ENCODE measurements around the gene PBRM1. TPM values are rescaled to one million over a fixed set of nuclear protein-coding genes. Genes with fewer than 3 reads are reported as not detected.
A peak's percentile ranks its signal among the peaks of the same experiment; 100 is the strongest.

The PBRM1 gene
- total RNA-seq, 2 experiments from 2014 or later = 47.6 to 48.1 TPM

DNA sequence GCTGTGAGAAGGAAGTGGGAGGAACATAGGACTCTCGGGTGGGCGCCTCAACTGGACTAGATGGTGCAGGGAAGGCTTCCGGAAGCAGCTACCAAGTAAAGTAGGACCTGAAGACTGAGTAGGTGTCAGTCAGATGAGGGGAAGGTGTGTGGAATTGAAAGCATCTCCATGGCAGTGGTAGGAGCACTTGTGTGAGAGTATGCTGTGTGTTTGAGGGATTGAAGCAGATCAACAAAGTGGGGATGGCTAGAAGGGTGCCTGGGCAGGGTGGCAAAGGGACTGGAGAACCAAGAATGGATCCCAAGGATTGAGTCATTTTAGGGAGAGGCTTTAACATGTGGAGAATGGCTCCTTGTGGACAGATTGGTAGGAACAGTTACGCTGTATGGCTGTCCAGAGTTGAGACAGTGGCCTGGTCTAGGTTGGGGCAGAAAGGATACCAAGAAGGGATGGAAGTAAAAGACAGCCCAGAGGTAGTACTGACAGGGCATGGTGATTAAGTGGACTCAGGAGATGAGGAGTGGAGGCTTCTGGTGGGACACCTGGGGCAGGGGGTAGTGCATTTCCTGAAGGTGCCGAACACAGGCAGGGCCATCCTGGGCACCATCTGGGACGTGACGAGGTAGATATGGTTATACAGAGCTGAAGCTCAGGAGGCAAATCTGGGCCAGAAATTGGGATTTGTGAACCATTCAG is 147.8 kb downstream of the PBRM1 start:
- DNase-seq = peak in 1 of 14 experiments; percentile 12
- intact Hi-C loops (cut with DNase I, micrococcal nuclease) = loop anchor here in 1 of 2 experiments (2.0 to 10.0 kb wide), 5 partner anchors 147 to 1973 kb away; partner anchors contain the start of genes ALAS1, C3orf18, DUSP7 and HEMK1
- H3K4me3 ChIP-seq (ENCODE audit: low read length) = peak overlapping the region; percentile 92
- H3K27ac ChIP-seq (ENCODE audit: low read depth in 1 of 2, low read length in 2 of 2) = no peak overlapping the region
- Mint-ChIP-seq H3K36me3 (ENCODE audit: low read depth) (peaks cover 32% of the 10 kb centered on the region), H3K9me3 (no peaks in the 10 kb centered on the region), H3K27ac (peak overlapping the region; percentile 95), H3K4me1 (ENCODE audit: low read depth) (peaks cover 64% of the 10 kb centered on the region), H3K4me3 (peak overlapping the region; percentile 99), H3K27me3 (no peaks in the 10 kb centered on the region)
- ATAC-seq (ENCODE audit: poor library complexity) = no peak
- H3K27me3 ChIP-seq (ENCODE audit: control insufficient read depth in 1 of 2, insufficient read depth in 2 of 2, low read length in 2 of 2) = peaks cover 0 to 1% of the 10 kb centered on the region in 2 experiments
- CTCF ChIA-PET = no interaction called here
- H3K9me3 ChIP-seq (ENCODE audit: control insufficient read depth in 1 of 2, insufficient read depth in 1 of 2, low read length in 2 of 2) = no peaks in the 10 kb centered on the region
- peaks cover 16% of the 10 kb centered on the region for H3K36me3 ChIP-seq (ENCODE audit: insufficient read depth, low read length)
- POLR2A ChIA-PET = no interaction called here
- TF ChIP-seq CTCF (IDR thresholded peaks at IDR 0.05) = no peak
- H3K4me1 ChIP-seq (ENCODE audit: insufficient read depth, low read length) = peaks cover 52% of the 10 kb centered on the region

DNA sequence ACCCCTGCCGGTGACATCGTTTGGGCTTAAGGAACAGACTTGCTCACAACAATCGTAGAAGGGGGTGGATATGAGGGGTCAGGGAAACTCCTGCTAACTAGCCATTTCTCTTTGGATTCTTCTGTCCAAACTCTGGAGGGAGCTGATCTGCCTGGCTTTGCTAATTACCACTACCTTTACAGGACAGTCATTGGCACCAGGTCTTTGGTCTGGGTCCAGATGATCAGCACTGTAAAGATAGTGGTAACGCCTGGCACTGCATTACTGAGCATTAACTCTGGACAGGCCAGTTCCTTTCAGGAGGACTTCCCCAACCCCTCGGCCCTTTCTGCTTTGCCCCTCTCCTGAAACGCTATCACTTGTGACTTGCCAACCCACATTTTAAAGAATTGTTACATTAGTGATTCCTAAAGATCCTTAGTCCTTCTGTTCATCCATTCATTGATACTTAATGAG is 148.5 kb downstream of the PBRM1 start:
- TF ChIP-seq CTCF (IDR thresholded peaks at IDR 0.05) = no peak
- H3K27ac Mint-ChIP-seq = peak overlapping the region; percentile 95
- H3K9me3 ChIP-seq (ENCODE audit: control insufficient read depth in 1 of 2, insufficient read depth in 1 of 2, low read length in 2 of 2) = no peaks in the 10 kb centered on the region
- peak overlapping the region; percentile 99 for H3K4me3 Mint-ChIP-seq
- H3K27ac ChIP-seq (ENCODE audit: low read depth in 1 of 2, low read length in 2 of 2) = peak overlapping the region; percentile 71 to 83
- H3K36me3 ChIP-seq (ENCODE audit: insufficient read depth, low read length) = peaks cover 16% of the 10 kb centered on the region
- ChIA-PET POLR2A (no interaction called here), CTCF (no interaction called here)
- peaks cover 32% of the 10 kb centered on the region for H3K36me3 Mint-ChIP-seq (ENCODE audit: low read depth)
- peaks cover 59% of the 10 kb centered on the region for H3K4me1 ChIP-seq (ENCODE audit: insufficient read depth, low read length)
- peak in 1 of 14 experiments; percentile 21 for DNase-seq
- no peaks in the 10 kb centered on the region for H3K27me3 Mint-ChIP-seq
- peaks cover 64% of the 10 kb centered on the region for H3K4me1 Mint-ChIP-seq (ENCODE audit: low read depth)
- intact Hi-C loops (cut with DNase I, micrococcal nuclease) = loop anchor here in 1 of 2 experiments (2.0 to 10.0 kb wide), 5 partner anchors 148 to 1972 kb away; partner anchors contain the start of genes ALAS1, C3orf18, DUSP7 and HEMK1
- peaks cover 0 to 3% of the 10 kb centered on the region in 2 experiments for H3K27me3 ChIP-seq (ENCODE audit: control insufficient read depth in 1 of 2, insufficient read depth in 2 of 2, low read length in 2 of 2)
- peak overlapping the region; percentile 92 for H3K4me3 ChIP-seq (ENCODE audit: low read length)
- no peak for ATAC-seq (ENCODE audit: poor library complexity)
- no peaks in the 10 kb centered on the region for H3K9me3 Mint-ChIP-seq

DNA sequence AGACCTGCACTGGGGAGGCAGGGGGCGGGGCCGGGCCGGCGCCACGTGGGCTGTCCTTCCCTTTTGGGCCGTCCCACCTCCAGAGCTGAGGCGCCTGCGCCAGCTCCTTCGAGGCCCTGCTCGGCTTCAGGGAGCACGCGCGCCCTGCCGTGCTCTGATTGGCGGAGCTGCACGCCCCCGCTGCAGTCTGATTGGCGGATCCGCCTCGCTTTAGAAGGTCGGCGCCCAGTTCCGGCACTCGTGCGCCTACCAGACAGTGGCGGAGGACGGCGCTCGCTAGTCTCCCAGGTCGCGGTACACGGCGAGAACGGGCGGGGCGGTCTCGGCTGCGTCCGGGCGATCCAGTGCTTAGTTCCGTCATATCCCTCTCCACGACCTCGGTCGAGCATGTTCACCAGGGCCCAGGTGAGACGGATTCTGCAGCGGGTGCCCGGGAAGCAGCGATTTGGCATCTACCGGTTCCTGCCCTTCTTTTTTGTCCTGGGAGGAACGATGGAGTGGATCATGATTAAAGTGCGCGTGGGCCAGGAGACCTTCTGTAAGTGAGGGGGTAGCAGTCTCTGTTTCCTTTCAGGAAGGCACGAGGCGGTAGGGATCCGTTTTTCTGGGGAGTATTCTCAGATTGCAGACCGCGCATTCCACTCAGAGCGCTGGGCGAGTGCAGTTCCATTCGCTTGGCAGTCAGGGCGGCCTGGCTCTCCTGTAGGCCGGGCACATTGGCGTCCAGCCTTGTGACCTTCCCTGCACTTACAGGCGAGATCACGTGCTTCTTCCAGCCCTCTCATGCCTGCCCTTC is 149.1 kb downstream of the PBRM1 start, which contains the start of gene UQCC5:
UQCC5 (plus strand) TSS at position 237 of the 796 bp plus-strand sequence; CDS start at position 388, 151 bp downstream.
- Histone ChIP-seq H3K27ac (ENCODE audit: low read depth in 1 of 2, low read length in 2 of 2) (peak within 1 kb of the TSS; percentile 71 to 83), H3K27me3 (ENCODE audit: control insufficient read depth in 1 of 2, insufficient read depth in 2 of 2, low read length in 2 of 2) (peaks cover 0 to 3% of the 10 kb centered on the region in 2 experiments), H3K4me1 (ENCODE audit: insufficient read depth, low read length) (peaks cover 64% of the 10 kb centered on the region), H3K36me3 (ENCODE audit: insufficient read depth, low read length) (peaks cover 13% of the 10 kb centered on the region), H3K4me3 (ENCODE audit: low read length) (peak within 1 kb of the TSS; percentile 92), H3K9me3 (ENCODE audit: control insufficient read depth in 1 of 2, insufficient read depth in 1 of 2, low read length in 2 of 2) (no peaks in the 10 kb centered on the region)
- Mint-ChIP-seq H3K27me3 (no peaks in the 10 kb centered on the region), H3K4me3 (peak within 1 kb of the TSS; percentile 99), H3K4me1 (ENCODE audit: low read depth) (peaks cover 60% of the 10 kb centered on the region), H3K27ac (peak within 1 kb of the TSS; percentile 95), H3K9me3 (no peaks in the 10 kb centered on the region), H3K36me3 (ENCODE audit: low read depth) (peaks cover 32% of the 10 kb centered on the region)
- intact Hi-C loops (cut with DNase I, micrococcal nuclease) = loop anchor here in 1 of 2 experiments (2.0 to 10.0 kb wide), 5 partner anchors 148 to 1972 kb away; partner anchors contain the start of genes ALAS1, C3orf18, DUSP7 and HEMK1
- peak; percentile 22 for TF ChIP-seq CTCF (IDR thresholded peaks at IDR 0.05)
- CTCF ChIA-PET = interaction anchor here (0.9 kb wide), 1 partner anchor 10 kb away, joined by 3 read pairs; no protein-coding TSS in a partner anchor
- POLR2A ChIA-PET = interaction anchor here (0.6 to 1.3 kb wide), 12 partner anchors 8 to 480 kb away, joined by 3 to 9 read pairs (median 4); partner anchors contain the start of genes DUSP7, GLT8D1 and SPCS1
- DNase-seq (peak; percentile 93 to 99 (median 96)), ATAC-seq (ENCODE audit: poor library complexity) (peak; percentile 89)
